GM21723 (cell line): ENCODE data around the gene GATA6.

Experiments
- ATAC-seq: cut with Tn5 transposase; IDR thresholded peaks from one replicate; pipeline ENCODE4 v1.9.1; 2021; ENCODE audit warnings: mild to moderate bottlenecking, moderate library complexity; ENCODE audit not compliant: unreplicated experiment

The GATA6 gene

GRCh38 chr18:22238036-22238435 lies 68.6 kb downstream of the GATA6 start:
- no peak for ATAC-seq

GRCh38 chr18:22238681-22239080 lies 69.3 kb downstream of the GATA6 start:
- ATAC-seq = no peak

DNA sequence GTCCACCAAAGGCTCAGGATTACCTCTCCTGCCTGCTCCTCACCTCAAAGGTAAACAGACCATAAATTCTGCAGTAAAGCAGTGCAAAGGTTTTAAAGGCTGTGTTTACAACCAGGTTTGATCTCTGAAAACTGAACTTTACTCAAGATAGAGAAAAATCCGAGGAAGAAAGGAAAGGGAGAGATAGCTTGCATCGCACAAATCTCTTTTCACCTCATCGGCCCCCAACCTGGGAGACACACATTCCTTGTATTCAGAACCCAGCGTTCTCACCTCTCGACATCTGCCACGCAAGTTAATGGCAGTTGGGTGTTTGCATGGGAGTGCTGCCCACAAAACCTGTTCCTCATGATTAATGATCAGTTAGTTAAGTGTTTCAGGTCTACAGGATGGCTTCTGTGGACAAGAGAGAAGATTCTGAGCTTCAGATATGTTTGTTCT lies 72.6 kb downstream of the GATA6 start:
- ATAC-seq = no peak

DNA sequence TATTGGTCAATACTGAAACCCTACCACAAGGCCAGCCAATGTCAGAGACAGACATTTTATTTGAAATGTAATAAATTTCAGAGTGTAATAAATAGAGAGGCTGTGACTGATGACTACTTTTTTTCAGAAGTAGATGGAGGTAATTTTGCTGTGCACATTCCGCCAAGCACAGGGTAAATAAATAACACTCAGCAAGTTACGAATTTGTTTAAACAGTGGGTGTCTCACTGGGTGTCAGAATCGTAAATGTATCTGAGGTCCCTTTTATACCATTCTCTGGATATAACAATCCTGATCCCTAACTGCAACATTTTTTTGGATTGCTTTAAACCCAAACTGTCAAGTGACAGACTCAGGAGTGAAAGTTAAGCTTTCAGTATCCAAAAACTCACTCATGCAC lies 74.1 kb downstream of the GATA6 start:
- no peak for ATAC-seq

GRCh38 chr18:22250026-22250425 lies 80.6 kb downstream of the GATA6 start:
- no peak for ATAC-seq

DNA sequence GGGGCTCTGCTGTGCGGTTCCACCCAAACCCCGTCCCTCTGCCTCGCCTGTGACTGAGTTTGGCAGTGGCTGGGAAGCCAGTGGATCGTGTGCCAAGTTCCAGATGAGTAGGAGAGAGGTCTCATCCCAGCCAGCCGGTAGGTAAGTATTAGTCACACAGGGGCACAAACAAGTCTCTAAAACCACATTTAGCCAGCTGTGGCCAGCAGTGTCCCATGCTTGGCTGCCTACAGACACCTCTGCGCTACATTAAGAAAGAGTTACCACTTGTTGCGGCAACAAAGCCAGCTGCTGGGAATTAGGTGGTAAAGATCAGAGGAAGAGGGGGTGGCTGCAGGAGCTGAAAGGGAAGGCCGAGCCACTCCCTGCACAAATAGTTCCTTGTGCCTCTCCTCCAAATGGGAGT lies 81.2 kb downstream of the GATA6 start:
- ATAC-seq = no peak
